Measurements from ENCODE around the gene ILK.

ILK gene

GRCh38 chr11:6653656-6654055 lies 50.1 kb downstream of the ILK start:
- no peak for TF ChIP-seq Cebpa-rat (IDR thresholded peaks at IDR 0.05)
- H3K4me1 ChIP-seq, result peaks cover 43% of the 10 kb centered on the region
- H3K27ac ChIP-seq, result no peak overlapping the region
- H3K4me2 ChIP-seq, result peak overlapping the region; percentile 82
- H3K27me3 ChIP-seq, result peaks cover 47% of the 10 kb centered on the region
- H3K9ac ChIP-seq, result no peak overlapping the region
- H3K9me3 ChIP-seq, result no peaks in the 10 kb centered on the region
- no peaks in the 10 kb centered on the region for H3K36me3 ChIP-seq
- H4K20me1 ChIP-seq, result peaks cover 25% of the 10 kb centered on the region; the same call in 1 of the 2 replicates
- no peak overlapping the region for H3K4me3 ChIP-seq

- peaks cover 25% of the 10 kb centered on the region; the same call in 1 of the 2 replicates for H4K20me1 ChIP-seq
- H3K27ac ChIP-seq, result peak overlapping the region; percentile 85
- H3K36me3 ChIP-seq, result no peaks in the 10 kb centered on the region
- peak overlapping the region; percentile 84 for H3K9ac ChIP-seq
- no peak for TF ChIP-seq Cebpa-rat (IDR thresholded peaks at IDR 0.05)
- H3K27me3 ChIP-seq, result peaks cover 47% of the 10 kb centered on the region
- H3K4me1 ChIP-seq, result peaks cover 35% of the 10 kb centered on the region
- no peaks in the 10 kb centered on the region for H3K9me3 ChIP-seq
- H3K4me3 ChIP-seq, result peak overlapping the region; percentile 82
- peak overlapping the region; percentile 82 for H3K4me2 ChIP-seq
Measured at GRCh38 chr11:6654281-6655019, 50.9 kb downstream of the ILK start.

- peak overlapping the region; percentile 84 for H3K9ac ChIP-seq
- peak overlapping the region; percentile 82 for H3K4me2 ChIP-seq
- peaks cover 25% of the 10 kb centered on the region; the same call in 1 of the 2 replicates for H4K20me1 ChIP-seq
- peaks cover 47% of the 10 kb centered on the region for H3K27me3 ChIP-seq
- no peak for TF ChIP-seq Cebpa-rat (IDR thresholded peaks at IDR 0.05)
- peak overlapping the region; percentile 85 for H3K27ac ChIP-seq
- H3K9me3 ChIP-seq, result no peaks in the 10 kb centered on the region
- no peaks in the 10 kb centered on the region for H3K36me3 ChIP-seq
- peaks cover 32% of the 10 kb centered on the region for H3K4me1 ChIP-seq
- H3K4me3 ChIP-seq, result peak overlapping the region; percentile 82
Measured at GRCh38 chr11:6655020-6655789, 51.6 kb downstream of the ILK start.

GRCh38 chr11:6655790-6656583 lies 52.4 kb downstream of the ILK start, which contains the start of gene DCHS1:
TSS of gene DCHS1 (minus strand) at chr11:6655809. CDS start at chr11:6641613, 14,196 bp downstream.
- H3K27ac ChIP-seq, result peak within 1 kb of the TSS; percentile 85
- peaks cover 25% of the 10 kb centered on the region; the same call in 1 of the 2 replicates for H4K20me1 ChIP-seq
- H3K9me3 ChIP-seq, result no peaks in the 10 kb centered on the region
- peak within 1 kb of the TSS; percentile 84 for H3K9ac ChIP-seq
- peaks cover 32% of the 10 kb centered on the region for H3K4me1 ChIP-seq
- H3K27me3 ChIP-seq, result peaks cover 47% of the 10 kb centered on the region
- no peak for TF ChIP-seq Cebpa-rat (IDR thresholded peaks at IDR 0.05)
- H3K4me3 ChIP-seq, result peak within 1 kb of the TSS; percentile 82
- no peaks in the 10 kb centered on the region for H3K36me3 ChIP-seq
- peak within 1 kb of the TSS; percentile 82 for H3K4me2 ChIP-seq

GRCh38 chr11:6656584-6656915 lies 53.0 kb downstream of the ILK start:
- Histone ChIP-seq H3K4me1 (peaks cover 32% of the 10 kb centered on the region), H3K4me3 (peak overlapping the region; percentile 82; the same call in 1 of the 2 replicates), H3K9me3 (no peaks in the 10 kb centered on the region), H3K27me3 (peaks cover 47% of the 10 kb centered on the region), H3K4me2 (peak overlapping the region; percentile 67), H4K20me1 (peaks cover 23% of the 10 kb centered on the region; the same call in 1 of the 2 replicates), H3K9ac (no peak overlapping the region), H3K36me3 (no peaks in the 10 kb centered on the region), H3K27ac (no peak overlapping the region)
- no peak for TF ChIP-seq Cebpa-rat (IDR thresholded peaks at IDR 0.05)

- Histone ChIP-seq H3K4me2 (no peak overlapping the region), H3K27me3 (peaks cover 47% of the 10 kb centered on the region), H3K4me1 (peaks cover 32% of the 10 kb centered on the region), H3K9ac (no peak overlapping the region), H3K4me3 (no peak overlapping the region), H4K20me1 (peaks cover 21% of the 10 kb centered on the region; the same call in 1 of the 2 replicates), H3K27ac (no peak overlapping the region), H3K9me3 (no peaks in the 10 kb centered on the region), H3K36me3 (no peaks in the 10 kb centered on the region)
- TF ChIP-seq Cebpa-rat (IDR thresholded peaks at IDR 0.05), result no peak
Measured at GRCh38 chr11:6656936-6657335, 53.4 kb downstream of the ILK start.

GRCh38 chr11:6657346-6657745 lies 53.8 kb downstream of the ILK start:
- H4K20me1 ChIP-seq, result peaks cover 17% of the 10 kb centered on the region; the same call in 1 of the 2 replicates
- H3K27me3 ChIP-seq, result peaks cover 47% of the 10 kb centered on the region

GRCh38 chr11:6658647-6659046 lies 55.1 kb downstream of the ILK start:
- H3K4me2 ChIP-seq, result no peak overlapping the region
- 0 out of 2 replicates have a peak, but pooled peaks cover 4% of the 10 kb centered on the region for H4K20me1 ChIP-seq
- no peaks in the 10 kb centered on the region for H3K9me3 ChIP-seq
- H3K27ac ChIP-seq, result no peak overlapping the region
- H3K9ac ChIP-seq, result no peak overlapping the region
- TF ChIP-seq Cebpa-rat (IDR thresholded peaks at IDR 0.05), result no peak
- peaks cover 21% of the 10 kb centered on the region for H3K4me1 ChIP-seq
- peaks cover 36% of the 10 kb centered on the region for H3K27me3 ChIP-seq
- H3K36me3 ChIP-seq, result no peaks in the 10 kb centered on the region
- no peak overlapping the region for H3K4me3 ChIP-seq

More at GRCh38 chr11:6657346-6657745, 53.8 kb downstream of the ILK start:
- Histone ChIP-seq H3K9ac (no peak overlapping the region), H3K4me3 (no peak overlapping the region), H3K4me2 (no peak overlapping the region), H3K27ac (no peak overlapping the region), H3K36me3 (no peaks in the 10 kb centered on the region), H3K4me1 (peaks cover 32% of the 10 kb centered on the region), H3K9me3 (no peaks in the 10 kb centered on the region)
- no peak for TF ChIP-seq Cebpa-rat (IDR thresholded peaks at IDR 0.05)

All from BLaER1 (cell line).